ENCODE results near the gene IFNL2. TPM values are rescaled to one million over a fixed set of nuclear protein-coding genes. Genes with fewer than 3 reads are reported as not detected.
"Not testable (repeated sequence)": the region's sequence is repeated elsewhere in the genome, so short reads cannot be mapped to it uniquely, and the experiment has no call there.

IFNL2 gene
- total and polyA plus RNA-seq, 2 of the 4 experiments (the other 2 are of a cell fraction): not detected

DNA sequence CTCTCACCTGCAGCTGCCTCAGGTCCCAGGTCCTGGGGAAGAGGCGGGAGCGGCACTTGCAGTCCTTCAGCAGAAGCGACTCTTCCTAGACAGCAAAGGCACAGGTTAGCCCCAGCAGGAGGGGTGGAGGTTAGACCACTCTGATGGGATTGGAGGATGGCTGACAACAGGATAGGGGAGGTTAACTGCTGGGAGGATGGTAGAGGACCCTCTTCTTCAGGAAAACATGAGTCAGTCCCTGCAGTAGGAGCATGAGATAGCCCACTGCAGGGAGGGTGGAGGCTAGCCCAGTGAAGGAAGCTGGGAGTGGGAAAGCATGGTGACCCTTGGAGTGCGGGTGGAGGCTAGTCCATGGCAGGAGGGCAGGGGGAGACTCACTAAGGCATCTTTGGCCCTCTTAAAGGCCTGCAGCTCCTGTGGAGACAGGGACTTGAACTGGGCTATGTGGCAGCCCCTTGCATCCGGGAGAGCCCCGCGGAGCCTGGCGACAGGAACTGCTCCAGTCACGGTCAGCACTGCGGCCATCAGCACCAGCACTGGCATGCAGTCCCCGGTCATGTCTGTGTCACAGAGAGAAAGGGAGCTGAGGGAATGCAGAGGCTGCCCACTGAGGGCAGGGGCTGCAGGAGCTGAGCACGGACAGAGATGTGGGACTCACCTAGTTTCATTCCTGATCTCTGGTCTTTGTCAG lies 23.6 kb upstream of the IFNL2 start, which contains the start of gene IFNL3:
TSS of gene IFNL3 (minus strand) at position 597 of the 691 bp plus-strand sequence. CDS start at position 558, 39 bp downstream.
- H2BK5ac ChIP-seq (ENCODE audit: low read depth, low read length, poor library complexity, severe bottlenecking); H3K4me3 ChIP-seq (ENCODE audit: insufficient read depth, low read depth, low read length); H3K23ac ChIP-seq (ENCODE audit: low read depth, low read length); in situ Hi-C loops (cut with MboI; ENCODE audit: low sequenced_read_pairs); H3K56ac ChIP-seq (ENCODE audit: extremely low read depth, insufficient read depth, low read length); H4K91ac ChIP-seq (ENCODE audit: insufficient read depth, low read depth, low read length); H4K20me1 ChIP-seq (ENCODE audit: insufficient read depth, low read length); H2AFZ ChIP-seq (replicated peaks; ENCODE audit: low read length, poor library complexity); H2AK9ac ChIP-seq (replicated peaks; ENCODE audit: low read depth, low read length, poor library complexity); H3K79me1 ChIP-seq (ENCODE audit: low read depth in 1 of 2, low read length in 2 of 2); H2BK120ac ChIP-seq (ENCODE audit: low read depth, low read length); BruUV-seq (replicated peaks); DNase-seq; ATAC-seq (ENCODE audit: low read depth); intact Hi-C loops (cut with micrococcal nuclease); H3K9me3 ChIP-seq (ENCODE audit: control insufficient read depth, insufficient read depth, low read length); H3K9me1 ChIP-seq (ENCODE audit: insufficient read depth, low read length); H4K8ac ChIP-seq (ENCODE audit: low read depth in 2 of 2, low read length in 2 of 2); H3K36me3 ChIP-seq (ENCODE audit: control insufficient read depth, insufficient read depth, low read length); POLR2A ChIA-PET (ENCODE audit: unreplicated experiment); H3K4me2 ChIP-seq (ENCODE audit: low read depth, low read length); H2BK20ac ChIP-seq (ENCODE audit: low read depth, low read length); dilution Hi-C loops (cut with HindIII; ENCODE audit: low sequenced_read_pairs, unreplicated experiment); H3K14ac ChIP-seq (replicated peaks; ENCODE audit: low read depth, low read length); H3K18ac ChIP-seq (ENCODE audit: low read depth, low read length); H4K5ac ChIP-seq (ENCODE audit: low read depth, low read length); H3K4me1 ChIP-seq (ENCODE audit: control insufficient read depth, insufficient read depth, low read length); H2BK15ac ChIP-seq (ENCODE audit: low read depth, low read length); H3K9ac ChIP-seq (ENCODE audit: low read depth, low read length); H2AK5ac ChIP-seq (ENCODE audit: low read depth, low read length); H3K27ac ChIP-seq (ENCODE audit: insufficient read depth, low read length); H3K4ac ChIP-seq (ENCODE audit: low read depth, low read length): not testable (repeated sequence)
- CTCF ChIA-PET: interaction anchor here (0.5 kb wide), 1 partner anchor 282 kb away, joined by 5 read pairs; no protein-coding TSS in a partner anchor
- H3K27me3 ChIP-seq (ENCODE audit: control insufficient read depth, insufficient read depth, low read length): peaks cover 34% of the 10 kb centered on the region
- WGBS, 2 experiments (ENCODE audit: extremely low coverage in 2 of 2, insufficient read length in 1 of 2): 40% methylated on average over 2 of the region's 12 CpGs; no CpG with 5 or more reads in 1 of the 2 experiments

DNA sequence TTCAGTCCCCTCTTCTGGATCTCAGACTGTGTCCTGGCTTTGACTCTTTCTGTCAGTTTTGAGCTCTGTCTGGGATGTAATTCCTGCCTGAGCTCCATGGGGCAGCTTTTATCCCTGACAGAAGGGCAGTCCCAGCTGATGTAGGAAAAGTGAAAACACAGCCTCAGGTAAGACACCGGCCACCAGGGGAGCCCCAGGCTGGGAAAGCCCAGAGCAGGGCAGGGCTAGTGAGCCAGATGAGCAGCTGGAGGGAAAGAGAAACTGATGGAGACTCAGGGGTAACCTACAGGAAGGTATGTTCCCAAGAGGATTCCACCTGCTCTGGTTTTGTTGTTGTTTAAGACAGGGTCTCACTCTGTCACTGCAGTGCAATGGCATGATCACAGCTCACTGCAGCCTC lies 23.0 kb upstream of the IFNL2 start:
- H3K4ac ChIP-seq (ENCODE audit: low read depth, low read length); H3K9ac ChIP-seq (ENCODE audit: low read depth, low read length); H3K4me3 ChIP-seq (ENCODE audit: insufficient read depth, low read depth, low read length); BruUV-seq (replicated peaks); H3K18ac ChIP-seq (ENCODE audit: low read depth, low read length); H3K23ac ChIP-seq (ENCODE audit: low read depth, low read length); H2AK9ac ChIP-seq (replicated peaks; ENCODE audit: low read depth, low read length, poor library complexity); H3K9me3 ChIP-seq (ENCODE audit: control insufficient read depth, insufficient read depth, low read length); in situ Hi-C loops (cut with MboI; ENCODE audit: low sequenced_read_pairs); intact Hi-C loops (cut with micrococcal nuclease); H4K5ac ChIP-seq (ENCODE audit: low read depth, low read length); H3K36me3 ChIP-seq (ENCODE audit: control insufficient read depth, insufficient read depth, low read length); H4K8ac ChIP-seq (ENCODE audit: low read depth in 2 of 2, low read length in 2 of 2); H3K4me1 ChIP-seq (ENCODE audit: control insufficient read depth, insufficient read depth, low read length); H3K4me2 ChIP-seq (ENCODE audit: low read depth, low read length); H2BK20ac ChIP-seq (ENCODE audit: low read depth, low read length); H4K20me1 ChIP-seq (ENCODE audit: insufficient read depth, low read length); dilution Hi-C loops (cut with HindIII; ENCODE audit: low sequenced_read_pairs, unreplicated experiment); H3K14ac ChIP-seq (replicated peaks; ENCODE audit: low read depth, low read length); H2BK5ac ChIP-seq (ENCODE audit: low read depth, low read length, poor library complexity, severe bottlenecking); H4K91ac ChIP-seq (ENCODE audit: insufficient read depth, low read depth, low read length); H3K27ac ChIP-seq (ENCODE audit: insufficient read depth, low read length); POLR2A ChIA-PET (ENCODE audit: unreplicated experiment); H2AK5ac ChIP-seq (ENCODE audit: low read depth, low read length); H2BK15ac ChIP-seq (ENCODE audit: low read depth, low read length); H2AFZ ChIP-seq (replicated peaks; ENCODE audit: low read length, poor library complexity); H3K56ac ChIP-seq (ENCODE audit: extremely low read depth, insufficient read depth, low read length); H3K9me1 ChIP-seq (ENCODE audit: insufficient read depth, low read length); H2BK120ac ChIP-seq (ENCODE audit: low read depth, low read length); H3K79me1 ChIP-seq (ENCODE audit: low read depth in 1 of 2, low read length in 2 of 2); ATAC-seq (ENCODE audit: low read depth); DNase-seq: not testable (repeated sequence)
- WGBS, 2 experiments (ENCODE audit: extremely low coverage in 2 of 2, insufficient read length in 1 of 2): no CpG with 5 or more reads among the region's 1 CpG
- CTCF ChIA-PET: interaction anchor here (0.5 kb wide), 1 partner anchor 283 kb away, joined by 5 read pairs; no protein-coding TSS in a partner anchor
- H3K27me3 ChIP-seq (ENCODE audit: control insufficient read depth, insufficient read depth, low read length): peaks cover 34% of the 10 kb centered on the region
